COR-L47 (cell line): ENCODE results near the gene GFRA4.

Source experiments
- DNase-seq: peaks from one replicate; lab custom pipeline; 2025; lab: John Stamatoyannopoulos, UW

GFRA4 gene

DNA sequence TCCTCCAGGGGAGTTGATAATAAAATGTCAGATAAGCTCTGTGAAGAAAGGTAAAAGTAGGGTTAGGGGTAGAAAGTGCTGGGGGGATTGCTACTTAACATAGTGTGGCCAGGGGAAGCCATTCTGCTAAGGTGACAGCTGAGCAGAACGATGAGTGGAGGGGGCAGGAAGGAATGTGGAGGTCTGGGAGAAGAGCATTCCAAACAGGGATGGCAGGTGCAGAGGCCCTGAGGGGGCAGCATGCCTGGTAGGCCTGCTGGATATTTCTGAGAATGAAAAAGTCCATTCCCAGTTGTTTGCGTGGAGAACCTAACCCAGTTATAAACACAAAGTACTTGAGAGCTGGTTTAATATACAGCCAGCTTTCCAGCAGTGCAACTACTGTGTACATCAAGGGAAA lies 9.3 kb downstream of the GFRA4 start:
- DNase-seq, result no peak

DNA sequence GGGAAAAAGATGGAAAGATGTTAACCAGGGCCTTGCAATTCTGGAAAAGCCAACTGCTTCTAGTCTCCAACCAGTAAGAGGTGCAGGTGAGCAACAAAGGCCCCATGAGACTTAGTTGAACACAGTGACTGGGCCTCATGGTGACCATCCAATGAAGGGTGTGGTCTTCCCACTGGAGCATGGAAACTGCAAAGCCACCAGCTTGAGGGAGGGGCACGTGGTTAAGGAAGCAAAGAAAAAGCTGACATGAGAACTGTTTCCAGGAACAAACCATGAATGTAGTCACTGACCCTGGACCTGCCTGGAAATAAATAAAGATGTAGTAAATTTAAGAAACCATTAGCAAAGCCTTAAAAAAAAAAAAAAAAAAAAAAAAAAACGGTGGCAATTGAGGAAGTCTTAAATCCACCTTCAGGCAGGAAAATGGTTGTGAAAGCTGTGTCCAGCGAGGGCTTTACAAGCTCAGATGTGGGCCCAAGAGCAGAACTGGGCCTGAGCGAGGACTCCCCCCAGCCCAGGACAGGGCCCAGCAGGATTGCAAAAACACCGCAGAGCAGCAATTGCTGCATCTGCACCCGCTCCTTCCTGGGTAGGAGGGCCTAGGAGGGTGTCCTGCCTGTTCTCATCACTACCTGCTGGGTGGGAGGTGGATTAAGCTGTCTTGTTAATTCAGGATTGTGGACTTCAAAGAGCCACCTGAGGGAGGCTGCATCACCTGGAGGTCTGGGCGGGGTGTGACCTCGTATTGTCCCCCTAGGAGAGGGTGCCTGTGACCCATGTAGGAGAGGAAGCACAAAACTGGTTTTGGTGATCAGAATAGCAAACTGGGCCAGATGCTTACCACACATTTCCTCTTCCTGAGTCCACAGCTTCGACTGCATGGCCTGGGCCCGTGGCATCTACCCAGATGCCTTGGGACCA lies 10.3 kb downstream of the GFRA4 start:
- DNase-seq, result no peak

DNA sequence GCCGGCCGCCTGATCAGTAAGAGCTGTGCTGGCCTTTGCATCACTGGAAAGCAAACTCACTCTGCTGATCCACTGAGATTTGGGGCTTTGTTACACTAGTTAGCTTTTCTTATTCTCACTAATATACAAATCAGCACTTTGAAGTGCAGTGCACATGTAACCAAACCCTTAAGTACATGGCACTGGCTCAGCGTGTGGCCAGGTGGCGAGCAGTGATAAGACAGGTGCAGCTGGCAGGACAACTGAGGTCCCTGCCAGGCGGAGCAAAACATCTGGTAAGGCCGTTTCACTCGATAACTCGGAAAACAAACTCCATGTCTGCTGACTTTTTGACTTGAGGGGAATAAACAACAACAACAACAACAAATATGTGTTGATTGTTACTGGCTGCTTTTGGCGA lies 11.0 kb downstream of the GFRA4 start:
- no peak for DNase-seq

DNA sequence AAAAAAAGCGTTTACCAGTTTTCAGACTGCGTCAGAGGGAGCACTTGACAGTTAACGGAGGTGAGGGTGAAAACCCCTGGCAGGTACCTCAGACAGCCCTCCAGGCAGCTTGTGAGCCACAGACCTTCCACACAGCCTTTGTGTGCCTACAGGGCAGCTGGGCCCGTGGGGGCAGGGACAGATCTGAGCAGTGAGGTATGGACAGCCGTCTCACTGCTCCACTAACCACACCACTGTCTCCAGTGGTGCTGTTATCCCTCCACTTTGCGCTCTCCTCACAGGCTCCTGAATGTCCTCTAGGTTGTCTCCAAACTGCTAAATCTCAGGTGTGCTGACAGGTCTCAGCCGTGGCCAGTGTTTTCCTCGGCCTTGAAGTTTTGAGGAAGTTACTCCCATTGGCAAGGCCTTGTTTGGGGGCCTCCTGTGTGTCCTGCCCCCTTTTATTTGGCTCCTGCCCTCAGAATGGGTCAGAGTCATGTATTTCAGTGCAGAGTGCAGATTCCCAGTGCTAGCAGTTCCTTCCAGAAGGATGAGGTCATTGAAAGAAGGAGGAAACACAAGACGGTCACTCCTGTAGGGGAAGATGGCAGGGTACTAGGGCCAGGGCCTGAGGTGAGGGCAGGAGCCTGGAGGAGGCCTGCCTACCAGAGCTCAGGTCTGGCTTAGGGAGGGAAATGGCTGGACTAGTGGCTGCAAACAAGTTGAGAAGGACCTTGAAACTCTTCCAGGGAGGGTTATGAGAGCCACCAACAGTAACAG lies 11.8 kb downstream of the GFRA4 start:
- DNase-seq, result no peak

DNA sequence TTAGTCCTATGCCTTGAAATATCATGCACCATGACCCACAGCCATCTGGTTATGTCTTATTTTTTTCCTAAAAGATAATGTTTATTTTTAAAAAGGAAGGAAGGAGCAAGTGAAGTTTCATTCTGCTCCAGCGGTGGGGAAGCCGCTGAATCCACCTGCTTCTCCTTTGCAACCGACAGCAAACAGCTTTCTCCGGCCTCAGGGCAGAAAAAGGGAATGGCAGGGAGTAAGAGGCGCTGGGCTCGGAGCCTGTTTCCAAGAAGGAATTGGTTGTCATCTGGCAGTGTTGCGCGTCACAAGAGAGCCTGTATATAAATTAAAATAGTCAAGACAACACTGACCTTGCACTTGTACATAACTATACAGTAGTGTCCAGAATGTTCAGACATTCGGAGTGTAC lies 14.2 kb downstream of the GFRA4 start:
- DNase-seq, result no peak

DNA sequence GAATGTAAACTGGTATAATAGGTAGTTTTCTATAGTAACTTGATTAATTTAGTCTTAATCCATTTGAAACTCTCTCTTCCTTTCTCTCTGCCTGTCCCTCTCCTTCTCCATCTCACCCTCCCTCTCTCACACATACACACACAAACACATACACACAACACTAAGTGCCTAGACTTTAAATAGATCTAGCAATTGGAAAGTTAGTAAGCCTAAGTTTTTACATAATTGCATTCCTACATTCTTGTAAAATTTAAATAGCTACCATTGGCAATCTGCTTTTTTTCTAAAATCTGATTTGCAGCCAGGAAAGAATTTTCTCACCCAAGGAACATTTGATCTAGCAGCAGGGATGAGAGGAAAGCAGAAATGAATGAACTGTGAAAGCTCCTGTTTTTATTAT lies 15.7 kb downstream of the GFRA4 start:
- no peak for DNase-seq

DNA sequence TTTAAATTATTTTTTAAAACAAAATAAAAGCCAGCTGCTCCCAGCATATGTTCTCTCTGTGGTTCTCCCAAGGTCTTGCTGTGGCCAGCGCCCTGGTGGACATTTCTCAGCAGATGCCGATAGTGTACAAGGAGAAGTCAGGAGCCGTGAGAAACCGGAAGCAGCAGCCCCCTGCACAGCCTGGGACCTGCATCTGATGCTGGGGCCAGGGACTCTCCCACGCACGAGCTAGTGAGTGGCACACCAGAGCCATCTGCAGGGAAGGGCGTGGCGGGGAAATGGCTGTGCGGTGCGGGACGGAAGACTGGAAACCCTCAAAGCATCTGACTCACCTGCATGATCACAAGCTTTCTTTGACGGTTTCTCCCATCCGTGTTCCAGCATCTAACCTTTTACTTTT lies 16.5 kb downstream of the GFRA4 start:
- DNase-seq, result no peak

DNA sequence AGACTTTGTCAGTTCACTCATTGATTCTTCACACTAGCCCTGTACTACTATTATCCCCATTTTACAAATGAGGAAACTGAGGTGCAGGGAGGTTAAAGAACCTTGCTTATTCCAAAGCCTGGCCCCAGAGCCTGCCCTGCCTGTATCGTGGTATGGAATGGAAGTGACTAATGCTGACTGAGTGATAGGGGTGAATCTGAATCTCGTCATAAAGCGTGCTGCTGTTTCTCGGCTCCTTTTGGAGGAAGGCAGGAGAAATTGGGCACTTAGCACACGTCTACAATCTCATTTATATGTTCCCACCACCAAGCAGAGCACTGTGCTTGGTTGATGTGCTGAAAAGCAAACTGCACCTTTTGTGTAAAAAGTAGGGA lies 17.1 kb downstream of the GFRA4 start:
- no peak for DNase-seq

DNA sequence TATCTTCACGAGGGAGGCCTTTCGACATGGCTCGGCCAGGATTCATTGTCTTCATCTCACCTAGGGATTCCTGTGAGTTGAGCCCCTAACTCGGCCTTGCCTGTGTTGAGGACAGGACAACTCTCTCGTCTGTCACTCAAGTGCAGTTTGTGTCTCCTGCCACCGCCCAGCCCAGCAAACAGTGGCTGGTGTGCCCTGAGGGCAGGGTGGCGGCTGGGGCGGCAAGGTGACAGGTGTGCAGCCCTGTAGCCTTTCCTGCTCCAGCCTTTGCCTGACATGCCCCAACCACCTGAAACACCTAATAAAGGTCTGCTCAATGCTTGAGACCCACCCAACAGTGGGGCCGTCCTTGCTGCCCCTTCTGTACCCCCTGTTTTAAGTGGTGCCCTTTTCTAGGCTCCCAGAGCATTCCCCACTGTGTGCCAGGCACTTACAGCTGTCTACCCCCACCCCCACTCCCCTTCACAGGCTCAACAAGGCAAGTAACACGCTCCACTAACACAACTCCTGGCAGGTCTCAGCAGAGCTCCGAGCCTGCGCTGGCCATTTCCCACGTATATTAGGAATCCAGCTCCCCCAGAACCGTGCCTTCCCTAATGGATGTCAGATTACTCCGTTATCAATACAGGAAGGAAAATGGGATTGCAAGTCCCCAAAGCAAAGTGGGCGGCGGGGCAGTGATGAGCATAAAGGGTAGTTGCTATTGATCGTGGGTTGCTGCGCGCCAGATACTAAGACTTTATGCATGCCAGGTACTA lies 17.7 kb downstream of the GFRA4 start:
- DNase-seq, result no peak

DNA sequence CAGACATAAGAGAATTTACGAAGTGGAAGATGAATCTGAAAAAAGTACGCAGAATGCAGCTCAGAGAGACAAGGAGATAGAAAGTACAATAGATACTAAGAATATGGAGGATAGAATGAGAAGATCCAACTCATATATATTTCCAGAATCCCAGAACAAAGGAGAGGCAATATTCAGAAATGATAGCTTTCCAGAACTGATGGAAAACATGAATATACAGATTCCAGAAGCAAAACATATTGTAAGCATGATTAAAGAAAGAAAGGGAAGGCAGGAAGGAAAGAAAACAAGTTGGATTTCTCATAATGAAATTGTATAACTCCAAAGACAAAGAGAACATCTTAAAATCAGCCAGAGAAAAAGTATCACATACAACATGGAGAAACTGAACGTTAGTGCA lies 22.9 kb downstream of the GFRA4 start:
- no peak for DNase-seq

DNA sequence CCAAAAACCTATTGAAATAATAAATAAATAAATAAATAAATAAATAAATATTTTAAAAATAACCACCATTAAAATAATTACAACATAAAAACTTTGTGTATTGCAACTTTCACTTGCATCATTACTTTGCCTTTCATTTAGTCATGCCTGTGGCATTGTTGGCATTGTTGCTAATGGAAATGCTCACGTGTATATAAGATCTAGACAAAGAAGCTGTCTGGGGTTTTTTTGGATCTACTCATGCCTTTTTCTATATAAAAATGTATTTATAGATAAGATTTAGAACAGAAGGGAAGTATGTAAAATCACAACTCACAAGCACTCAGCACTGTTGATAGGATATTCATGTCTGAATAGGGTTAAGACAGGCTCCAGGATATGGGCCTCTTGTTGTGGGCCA lies 27.9 kb downstream of the GFRA4 start:
- no peak for DNase-seq

DNA sequence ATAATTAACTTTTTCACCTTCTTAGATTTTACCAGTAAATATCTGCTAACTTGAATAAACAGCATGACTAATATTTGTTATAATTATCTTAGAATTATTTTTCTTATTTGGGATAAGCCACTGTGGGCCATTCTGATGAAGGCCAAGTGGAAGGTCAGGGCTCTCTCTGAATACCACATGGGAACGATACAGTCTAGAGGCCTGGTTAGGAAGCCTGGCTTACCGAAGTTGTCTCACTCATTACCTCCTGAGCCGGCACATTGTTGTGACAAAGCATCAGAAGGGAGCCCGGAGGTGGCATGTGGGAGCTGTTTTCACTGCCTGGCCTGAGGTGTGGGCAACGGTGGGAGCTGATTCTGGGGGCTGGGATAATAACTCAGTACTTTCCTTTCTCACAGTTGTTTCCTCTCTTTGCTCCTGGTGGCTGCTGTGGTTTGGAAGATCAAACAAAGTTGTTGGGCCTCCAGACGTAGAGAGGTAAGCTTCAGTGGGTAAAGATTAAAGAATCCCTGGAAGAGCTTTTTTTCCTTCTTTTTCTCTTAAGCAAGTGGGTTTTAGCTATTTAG lies 29.2 kb downstream of the GFRA4 start:
- no peak for DNase-seq

DNA sequence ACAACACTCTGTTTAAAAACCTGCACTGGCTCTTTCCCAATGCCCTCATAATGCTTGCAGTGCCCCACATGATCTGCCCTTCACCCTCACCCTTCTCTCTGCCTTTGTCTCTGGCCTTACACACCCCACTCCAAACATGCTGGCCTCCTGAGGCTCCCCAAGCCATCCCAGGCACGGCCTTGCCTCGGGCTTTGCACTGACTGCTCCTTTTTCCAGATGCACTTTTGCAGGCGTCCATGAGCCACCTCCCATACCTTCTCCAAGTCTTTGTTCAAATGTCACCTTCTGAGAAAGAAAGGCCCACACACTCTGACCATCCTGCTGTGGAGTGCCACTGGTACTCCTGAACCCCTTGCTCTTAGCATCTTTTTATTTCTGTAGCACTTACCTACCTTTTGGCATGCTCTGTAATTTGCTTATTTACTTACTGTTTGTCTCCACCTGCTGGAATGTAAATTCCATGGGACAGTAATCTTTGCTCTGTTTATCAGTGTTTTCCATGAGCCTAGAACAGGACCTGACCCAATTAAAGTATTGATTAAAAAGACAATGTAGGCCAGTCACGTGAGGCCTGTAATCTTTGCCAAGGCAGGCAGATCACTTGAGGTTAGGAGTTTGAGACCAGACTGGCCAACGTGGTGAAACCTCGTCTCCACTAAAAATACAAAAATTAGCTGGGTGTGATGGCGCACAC lies 30.7 kb downstream of the GFRA4 start:
- no peak for DNase-seq

DNA sequence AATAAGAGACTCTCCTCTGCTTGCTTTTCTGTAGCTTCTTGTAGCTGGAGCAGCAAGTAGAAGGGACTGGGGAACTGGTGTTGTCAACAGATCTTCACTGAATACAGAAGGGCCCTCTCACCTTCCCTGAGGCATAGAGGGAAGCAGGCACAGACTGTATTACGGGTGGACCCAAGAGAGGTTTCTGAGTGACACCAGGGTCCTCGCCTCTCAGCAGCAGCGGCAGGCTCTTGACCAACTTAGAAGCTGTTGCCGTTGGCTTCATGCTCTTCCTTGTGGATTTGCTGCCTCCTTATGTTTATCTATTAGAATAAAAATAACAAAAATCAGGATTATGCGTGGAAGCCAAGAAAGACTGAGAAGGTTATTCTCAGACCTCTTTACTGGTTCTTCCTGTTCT lies 31.7 kb downstream of the GFRA4 start:
- no peak for DNase-seq

DNA sequence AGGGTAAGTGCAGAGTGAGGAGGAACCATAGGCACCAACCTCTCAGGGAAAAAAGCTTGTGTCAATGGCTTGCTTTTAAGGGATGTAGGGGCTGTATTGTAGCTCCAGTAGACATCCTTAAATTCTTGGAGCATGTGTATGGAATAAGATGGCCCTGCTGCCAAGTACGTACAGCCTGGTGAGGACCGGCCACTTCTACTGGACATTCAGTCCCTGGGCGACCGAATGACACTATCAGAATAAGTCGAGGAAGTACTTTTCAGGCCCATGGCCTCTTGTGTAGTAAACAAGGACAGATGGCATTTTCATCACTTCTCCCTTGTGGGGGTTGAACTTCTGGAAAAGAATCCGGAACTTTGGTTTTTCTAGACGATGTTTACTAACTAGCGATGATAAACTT lies 32.8 kb downstream of the GFRA4 start:
- DNase-seq, result no peak

DNA sequence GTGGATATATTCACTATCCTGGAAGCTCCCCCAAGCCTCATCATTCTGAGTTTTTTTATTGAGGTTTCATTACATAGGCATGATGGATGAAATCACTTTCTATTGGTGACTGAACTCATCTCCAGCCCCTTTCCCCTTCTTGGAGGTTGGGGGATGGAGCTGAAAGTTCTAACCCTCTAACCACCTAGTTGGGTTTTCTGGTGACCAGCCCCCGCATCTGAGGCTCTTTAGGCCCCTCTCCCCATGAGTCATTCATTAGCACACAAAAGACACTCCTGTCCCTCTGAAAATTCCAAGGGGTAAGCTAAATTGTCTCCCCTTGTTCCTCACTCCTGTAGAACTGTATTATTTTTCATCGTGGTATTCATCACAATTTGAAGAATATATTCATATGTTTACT lies 33.3 kb downstream of the GFRA4 start:
- DNase-seq, result no peak

DNA sequence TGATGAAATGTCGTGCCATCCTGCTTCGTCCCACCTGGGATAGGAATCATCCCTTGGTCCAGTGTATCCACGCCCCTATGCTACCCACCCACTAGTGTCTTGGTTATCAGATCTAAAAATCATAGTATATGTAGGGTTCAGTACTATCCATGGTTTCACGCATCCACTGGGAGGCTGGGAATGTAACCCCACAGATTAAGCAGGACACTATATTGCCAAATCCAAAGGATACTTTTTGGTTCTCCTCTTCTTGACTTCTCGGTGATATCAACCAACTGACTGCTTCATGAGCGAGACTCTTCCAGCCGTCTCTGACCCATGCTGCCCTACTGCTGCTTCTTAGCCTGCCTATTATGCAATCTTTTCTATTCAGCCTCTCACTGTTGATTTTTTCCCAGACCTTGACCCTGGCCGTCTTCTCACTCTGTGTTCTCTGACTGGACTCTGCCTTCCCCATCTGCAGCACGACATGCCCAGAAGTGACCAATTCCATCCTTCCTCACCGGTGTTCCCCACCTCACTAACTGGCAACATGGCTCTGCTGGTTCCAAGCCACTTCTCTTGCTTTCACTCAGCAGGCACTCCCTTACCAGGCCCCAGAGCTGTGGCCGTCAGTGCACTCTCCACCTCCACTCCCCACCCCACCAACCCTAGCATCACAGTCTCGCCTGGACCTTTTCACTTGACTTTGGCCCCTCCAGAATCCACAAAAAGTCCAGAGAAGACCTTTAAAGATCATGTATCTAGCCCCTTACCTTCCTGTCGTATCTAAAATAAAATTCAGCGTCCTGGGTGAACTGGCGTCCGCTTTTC lies 34.5 kb downstream of the GFRA4 start:
- no peak for DNase-seq

DNA sequence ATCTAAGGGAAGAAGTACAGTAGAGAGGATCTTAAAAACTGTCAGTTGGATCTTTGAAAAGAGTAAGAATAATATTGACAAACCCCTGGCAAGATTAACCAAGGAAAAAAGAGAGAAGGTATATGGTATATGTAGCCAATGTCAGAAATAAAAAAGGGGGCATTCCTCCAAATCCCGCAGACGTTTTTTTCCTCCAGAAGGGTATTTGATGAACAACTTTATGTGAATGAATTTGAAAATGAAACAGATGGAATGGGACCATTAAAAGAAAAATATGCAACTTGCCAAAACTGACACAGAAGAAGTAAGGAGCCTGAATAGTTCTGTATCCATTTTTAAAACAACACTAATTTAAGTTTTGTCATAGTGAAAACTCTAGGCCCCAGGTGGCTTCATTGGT lies 35.7 kb downstream of the GFRA4 start:
- no peak for DNase-seq

DNA sequence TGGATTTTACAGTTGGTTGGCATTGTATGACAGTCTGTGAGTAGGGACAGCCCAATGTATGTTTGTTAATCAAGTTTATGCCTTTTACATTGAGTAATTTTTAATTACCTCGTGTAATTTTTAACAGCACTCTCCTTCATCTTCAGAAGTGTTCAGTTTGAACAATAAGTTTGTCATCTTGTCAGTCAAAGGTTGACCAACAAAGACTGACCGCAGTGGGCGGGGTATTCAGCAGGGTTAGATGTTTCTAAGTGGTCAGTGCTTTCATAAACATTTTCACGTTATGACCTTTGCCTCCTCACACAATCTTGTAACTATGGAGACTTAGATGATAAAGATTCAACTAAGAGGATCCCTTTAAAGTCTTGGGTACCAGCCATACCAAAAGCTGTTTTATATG lies 40.8 kb downstream of the GFRA4 start:
- DNase-seq, result no peak

DNA sequence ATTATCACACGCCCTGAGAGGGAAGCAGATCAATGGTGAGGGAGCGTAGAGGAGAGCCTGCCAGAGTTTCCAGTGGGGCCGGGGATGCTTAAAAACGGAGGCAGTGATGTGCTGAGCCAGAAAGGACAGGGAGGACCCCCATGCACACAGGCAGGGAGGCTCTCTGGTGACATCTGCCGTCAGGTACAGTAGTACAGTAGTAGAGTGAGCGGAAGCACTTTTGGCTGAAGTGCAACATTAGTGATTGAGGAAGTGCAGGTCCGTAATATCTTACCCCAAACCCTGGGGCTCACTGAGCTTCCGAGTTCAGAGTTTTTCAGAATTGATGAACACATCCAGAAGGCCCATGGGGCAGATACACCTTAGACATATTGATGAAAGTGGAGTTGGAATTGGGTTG lies 42.1 kb downstream of the GFRA4 start:
- no peak for DNase-seq

DNA sequence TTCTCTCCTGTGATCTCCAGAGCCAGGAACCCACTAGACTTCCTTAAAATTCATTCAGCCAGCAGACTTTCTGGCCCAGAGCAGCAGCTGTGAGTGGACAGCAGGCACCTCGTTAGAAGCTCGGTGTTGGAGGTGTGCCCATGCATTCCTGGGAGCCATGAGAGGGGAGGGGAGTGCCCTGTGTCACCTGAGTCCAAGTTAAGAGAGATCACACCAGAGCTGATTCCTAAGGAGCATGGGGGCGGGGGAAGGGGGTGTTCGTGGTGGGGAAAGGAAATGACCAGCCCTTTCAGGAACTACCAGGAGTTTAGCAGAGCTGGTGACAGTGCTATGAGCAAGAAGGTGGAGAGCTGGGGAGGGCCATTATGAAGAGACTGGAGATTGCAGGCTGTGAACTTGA lies 46.9 kb downstream of the GFRA4 start:
- DNase-seq, result no peak
